HG03354 (cell line): Measurements from ENCODE around the gene NF2.

ENCODE experiments used
- ATAC-seq: cut with Tn5 transposase; IDR thresholded peaks from one replicate; pipeline ENCODE4 v1.9.1; 2021; ENCODE audit warnings: mild to moderate bottlenecking; ENCODE audit not compliant: unreplicated experiment, poor library complexity, severe bottlenecking

NF2 gene

DNA sequence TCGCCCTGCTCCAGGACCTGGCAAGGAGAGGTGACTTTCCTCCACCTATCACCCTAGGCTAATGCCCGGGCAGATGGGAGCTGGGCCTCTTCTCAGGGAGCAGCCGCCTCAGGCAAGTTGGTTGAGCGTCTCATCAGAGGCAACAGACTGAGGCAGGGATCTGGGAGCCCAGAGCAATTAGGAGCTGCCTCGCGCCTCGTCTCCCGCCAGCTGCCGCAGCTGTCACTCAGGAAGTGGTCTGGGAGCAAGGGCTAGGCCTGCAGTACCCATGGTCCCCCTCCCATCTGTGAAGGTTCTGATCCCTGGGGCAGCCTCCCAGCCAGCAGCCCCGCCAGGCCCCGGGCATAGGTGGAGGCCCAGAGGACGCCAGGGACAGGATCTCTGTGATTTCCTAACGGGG lies 111.8 kb downstream of the NF2 start:
- no peak for ATAC-seq

- no peak for ATAC-seq
Measured at GRCh38 chr22:29715705-29716104, 112.3 kb downstream of the NF2 start.

DNA sequence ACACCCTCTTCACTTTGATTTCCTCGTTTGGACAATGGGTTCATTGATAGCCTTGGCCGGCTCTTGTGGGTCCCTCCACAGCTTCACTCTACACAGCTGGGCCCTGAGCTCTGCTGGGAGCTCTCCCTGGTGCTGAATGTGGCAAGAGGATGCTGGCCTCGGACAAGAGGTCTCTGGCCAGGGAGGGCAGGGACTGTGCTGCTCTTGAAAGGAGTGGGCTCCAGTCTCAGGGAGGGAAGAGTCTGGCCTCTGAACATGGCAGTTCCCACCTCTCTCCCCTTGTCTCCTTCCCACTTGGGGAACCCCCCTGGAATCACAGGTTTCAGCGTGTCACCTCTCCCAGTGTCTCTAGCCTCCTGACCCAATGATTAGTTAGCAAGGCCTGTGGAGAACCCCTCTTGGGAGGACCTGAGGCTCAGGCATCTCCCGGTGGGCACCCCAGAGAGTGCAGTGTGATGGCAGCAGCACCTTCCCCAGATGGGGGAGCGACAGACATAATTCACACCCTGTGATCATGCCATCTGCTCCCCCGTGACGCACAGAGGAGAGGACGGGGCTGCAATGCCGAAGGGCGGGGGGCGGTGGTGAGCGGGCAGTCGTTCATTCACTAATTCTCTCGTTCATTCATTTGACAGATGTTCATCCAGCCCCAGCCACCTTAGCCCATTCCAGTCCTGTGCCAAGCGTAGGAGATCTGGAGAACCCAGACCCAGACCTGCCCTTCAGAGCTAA lies 113.5 kb downstream of the NF2 start:
- ATAC-seq, result no peak

- ATAC-seq, result no peak
Measured at GRCh38 chr22:29717789-29718188, 114.4 kb downstream of the NF2 start.

DNA sequence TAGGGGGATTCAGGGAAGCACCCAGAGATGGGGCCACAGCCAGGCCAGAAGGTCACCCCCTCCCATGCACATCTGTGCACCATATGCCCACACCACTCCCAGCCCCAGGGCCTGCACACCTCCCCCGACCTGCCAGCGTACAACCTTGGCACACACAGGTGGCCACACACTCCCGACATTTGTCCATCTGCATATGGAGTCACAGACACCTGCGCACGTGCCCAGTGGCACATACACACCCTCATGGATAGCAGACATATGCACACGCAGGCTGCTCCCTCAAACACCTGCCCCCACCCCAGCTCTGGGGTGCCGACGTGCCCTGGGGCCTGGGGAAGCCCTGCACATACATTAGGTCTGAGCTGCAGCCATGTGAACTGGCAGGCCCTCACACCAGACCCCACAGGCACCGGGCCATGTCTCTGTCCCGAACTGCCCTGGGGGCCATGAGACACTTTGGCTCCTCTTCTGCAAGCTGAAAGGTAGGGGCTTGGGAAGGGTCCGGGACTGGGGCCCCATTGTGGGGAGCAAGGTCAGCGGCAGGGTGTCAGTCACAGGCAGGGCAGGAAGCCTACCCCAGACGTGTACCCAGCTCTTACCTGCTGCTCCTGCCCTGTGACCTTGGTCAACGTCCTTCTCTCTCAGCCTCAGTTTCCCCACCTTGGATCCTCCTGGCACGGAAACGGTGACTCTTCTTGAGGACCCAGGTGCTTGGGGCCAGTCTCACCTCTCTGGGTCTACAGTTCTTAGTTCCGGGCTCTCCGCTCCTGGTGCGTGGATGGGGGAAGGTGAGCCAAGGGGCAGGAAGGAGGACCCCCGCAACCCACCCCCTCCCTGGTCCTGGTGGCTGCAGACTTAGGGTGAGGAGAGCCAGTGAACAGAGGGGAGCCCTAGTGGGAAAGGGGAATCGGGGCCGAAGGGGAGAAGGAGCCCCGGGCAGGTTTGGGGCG lies 115.8 kb downstream of the NF2 start:
- no peak for ATAC-seq

DNA sequence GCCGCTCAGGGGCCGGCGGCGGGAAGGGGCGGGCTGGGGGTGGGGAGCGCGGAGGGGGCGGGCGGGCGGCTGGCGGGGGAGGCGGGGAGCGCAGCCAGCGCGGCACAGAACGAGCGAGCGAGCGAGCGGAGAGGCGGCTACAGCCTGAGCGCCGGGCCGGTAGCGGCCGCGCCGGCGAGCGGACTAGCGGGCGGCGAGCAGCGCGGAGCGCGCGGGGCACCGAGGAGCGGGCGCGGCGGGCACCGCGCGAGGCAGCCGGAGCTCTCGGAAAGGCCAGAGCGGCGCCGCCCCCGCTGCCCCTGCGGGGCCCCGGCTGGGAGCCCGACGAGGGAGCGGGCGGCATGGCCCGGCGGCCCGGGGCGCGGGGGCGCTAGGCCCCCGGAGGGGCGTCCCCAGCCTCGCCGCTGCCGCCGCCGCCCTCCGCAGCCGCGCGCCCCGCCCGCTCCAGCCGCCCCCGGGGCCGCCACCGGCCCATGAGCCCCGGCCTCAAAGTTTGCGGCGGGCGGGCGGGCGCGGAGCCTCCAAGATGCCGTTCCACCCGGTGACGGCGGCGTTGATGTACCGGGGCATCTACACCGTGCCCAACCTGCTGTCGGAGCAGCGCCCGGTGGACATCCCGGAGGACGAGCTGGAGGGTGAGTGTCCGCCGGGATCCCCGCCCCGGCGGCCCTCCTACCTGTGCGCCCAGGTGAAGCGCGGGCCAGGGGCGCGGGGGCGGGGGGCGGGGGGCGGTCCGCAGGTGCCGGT lies 116.6 kb downstream of the NF2 start, which contains the start of gene CABP7:
Gene CABP7 (plus strand): TSS at position 105 of the 747 bp plus-strand sequence. CDS start 422 bp downstream, at position 527.
- ATAC-seq, result no peak

- no peak for ATAC-seq
Measured at GRCh38 chr22:29720811-29721323, 117.4 kb downstream of the NF2 start.

- no peak for ATAC-seq
Measured at GRCh38 chr22:29722151-29722550, 118.7 kb downstream of the NF2 start.

DNA sequence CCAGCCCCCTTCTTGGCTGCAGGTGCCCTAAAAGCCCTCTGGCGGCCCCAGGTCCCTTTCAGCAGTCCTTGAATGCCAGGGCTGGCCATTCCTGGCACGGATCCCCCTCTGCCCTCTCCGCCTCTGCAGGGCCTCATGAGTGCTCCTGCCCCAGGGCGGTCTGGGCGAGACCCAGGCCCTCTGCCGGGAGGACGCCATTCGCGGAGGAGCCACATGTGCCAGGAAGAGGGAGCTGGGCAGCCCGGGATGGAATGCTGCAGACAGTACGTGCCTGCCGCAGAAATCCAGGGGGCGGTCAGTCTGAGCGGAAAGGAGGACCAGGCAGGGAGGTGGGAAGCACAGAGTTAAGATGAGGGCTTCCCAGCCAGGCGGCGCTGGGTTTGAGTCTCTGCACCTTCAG lies 119.2 kb downstream of the NF2 start:
- no peak for ATAC-seq

GRCh38 chr22:29723766-29724165 lies 120.3 kb downstream of the NF2 start:
- no peak for ATAC-seq

DNA sequence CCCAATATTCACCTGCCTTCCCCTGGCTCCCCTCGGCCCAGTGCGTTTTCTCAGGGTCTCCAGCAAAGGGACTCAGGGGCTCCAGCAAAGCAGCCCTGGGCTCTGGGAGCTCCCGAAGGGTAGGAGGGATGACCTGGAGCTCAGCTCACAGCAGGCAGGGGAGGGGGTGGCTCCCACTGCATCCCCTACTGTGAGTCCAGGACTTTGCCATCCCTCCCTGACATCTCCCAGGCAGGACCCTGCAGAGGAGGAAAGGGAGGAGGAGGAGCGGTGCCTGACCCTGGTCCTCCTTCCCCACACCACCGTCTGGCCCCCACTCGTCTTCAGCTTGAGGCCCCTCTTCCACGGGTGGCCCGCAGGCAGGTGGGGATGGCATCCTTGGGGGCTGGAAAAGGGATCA lies 121.4 kb downstream of the NF2 start:
- no peak for ATAC-seq

DNA sequence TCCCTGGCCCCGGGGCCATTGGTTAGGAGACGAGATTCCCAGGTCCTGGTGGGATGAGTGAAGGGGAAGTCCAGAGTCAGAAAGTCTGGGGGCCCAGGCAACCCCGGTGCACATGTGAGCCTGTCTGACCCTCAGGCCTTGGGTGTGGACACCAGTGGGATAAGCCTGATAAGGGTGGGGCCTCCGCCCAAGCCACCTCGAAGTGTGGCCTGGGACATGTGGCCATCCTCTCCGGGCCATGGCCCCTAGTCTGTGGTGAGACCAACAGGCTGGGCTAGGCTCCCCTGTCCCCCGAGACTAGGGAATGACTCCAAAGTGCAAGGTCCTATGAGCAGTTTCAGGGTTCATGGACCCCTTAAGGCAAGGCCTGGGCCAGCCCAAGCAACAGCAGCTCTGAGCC lies 122.7 kb downstream of the NF2 start:
- no peak for ATAC-seq

DNA sequence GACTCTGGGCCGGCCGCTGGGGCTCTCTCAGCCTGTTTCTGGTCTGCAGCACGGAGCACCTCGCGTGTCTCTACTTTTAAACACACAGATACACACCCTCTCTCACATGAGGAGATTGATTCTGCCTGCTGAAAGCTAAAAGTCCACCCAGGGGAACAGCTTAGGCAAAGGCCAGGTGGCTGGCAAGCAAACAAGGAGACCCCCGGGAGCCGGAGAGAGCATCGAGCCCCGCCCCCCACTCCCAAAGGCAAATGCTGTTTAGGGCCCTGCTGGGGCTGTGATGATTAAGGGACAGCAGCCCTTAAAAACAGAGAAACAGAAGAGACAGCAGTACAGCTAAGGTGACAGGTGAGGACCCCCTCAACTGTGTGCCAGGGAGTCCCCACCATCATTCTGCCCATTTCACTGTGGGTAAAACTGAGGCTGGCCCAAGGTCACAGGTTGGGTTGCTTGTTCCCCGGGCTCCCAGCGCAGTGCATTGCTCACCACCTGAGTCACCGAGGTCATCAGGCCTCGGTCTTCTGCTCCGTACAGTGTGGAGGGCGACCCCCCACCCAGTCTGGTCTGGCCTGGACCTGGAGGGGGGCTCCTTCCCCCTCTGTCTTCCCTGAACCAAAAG lies 123.2 kb downstream of the NF2 start:
- ATAC-seq, result no peak

DNA sequence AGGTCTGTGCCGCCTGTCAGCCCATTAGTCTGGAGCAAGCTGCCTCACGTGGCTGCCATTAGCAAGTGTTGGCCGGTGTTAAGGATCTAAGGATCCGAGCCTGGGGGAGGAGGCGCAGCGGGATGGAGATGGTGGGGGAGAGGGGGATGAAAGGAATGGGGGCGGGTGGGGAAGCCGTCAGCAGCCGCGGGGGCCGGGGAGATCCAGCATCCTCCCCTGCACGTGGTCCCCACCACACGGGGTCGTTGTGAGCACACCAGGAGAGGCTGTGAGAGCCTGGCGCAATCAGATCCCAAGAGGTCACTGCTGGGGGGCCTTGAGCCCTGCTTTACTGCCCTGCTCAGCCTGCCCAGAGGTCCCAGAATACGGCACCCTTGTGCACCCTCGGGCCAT lies 123.7 kb downstream of the NF2 start:
- ATAC-seq, result no peak

DNA sequence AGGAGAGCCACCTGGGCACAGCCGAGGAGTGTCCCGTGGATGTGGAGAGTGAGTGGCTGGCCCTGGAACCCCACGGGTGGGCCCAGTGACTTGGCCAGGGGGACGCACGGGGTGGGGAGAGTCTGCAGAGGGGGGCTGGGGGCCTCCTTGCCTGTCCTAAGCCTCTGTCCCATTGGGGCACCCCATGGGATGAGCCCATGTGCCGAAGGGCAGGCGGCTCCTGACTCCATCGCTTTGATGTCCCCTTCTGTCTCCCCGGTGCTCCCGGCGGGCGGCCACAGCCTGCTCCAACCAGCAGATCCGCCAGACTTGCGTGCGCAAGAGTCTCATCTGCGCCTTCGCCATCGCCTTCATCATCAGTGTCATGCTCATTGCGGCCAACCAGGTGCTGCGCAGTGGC lies 125.7 kb downstream of the NF2 start:
- no peak for ATAC-seq

DNA sequence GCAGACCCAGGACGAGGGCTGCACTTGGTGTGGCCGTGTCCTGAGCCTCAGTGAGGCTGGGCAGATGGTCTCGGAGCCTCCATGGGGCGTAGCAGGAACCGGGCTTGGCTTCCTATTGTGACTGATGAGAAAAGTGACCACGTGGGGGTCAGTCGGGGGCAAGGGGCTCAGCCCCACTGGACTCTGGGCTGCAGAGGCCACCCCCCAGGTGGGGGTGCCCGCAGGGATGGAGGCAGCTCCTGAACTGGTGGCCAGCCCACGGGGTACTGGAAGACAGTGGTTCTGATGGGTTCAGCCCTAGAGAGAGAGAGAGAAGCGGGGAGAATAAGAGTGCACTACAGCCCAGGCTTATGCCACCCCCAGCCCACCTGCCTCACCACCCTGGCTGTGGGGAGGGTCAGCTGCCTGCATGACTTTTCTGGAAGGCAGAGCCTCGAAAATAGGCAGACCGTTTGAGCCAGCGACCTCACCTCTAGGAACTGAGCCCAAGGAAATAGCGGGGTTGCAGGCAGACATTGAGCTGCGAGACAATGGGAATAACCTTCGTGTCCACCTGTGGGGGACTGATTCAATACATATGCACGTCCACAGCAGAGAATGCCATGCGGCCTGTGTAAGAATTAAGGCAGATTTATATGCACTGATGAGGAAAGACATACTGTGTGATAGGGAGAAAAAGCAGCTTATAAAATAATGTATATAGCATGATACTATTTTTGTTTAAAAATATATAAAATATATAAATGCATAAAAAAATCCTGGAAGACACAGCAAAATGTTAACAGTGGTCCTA lies 127.8 kb downstream of the NF2 start:
- no peak for ATAC-seq

GRCh38 chr22:29732883-29733282 lies 129.4 kb downstream of the NF2 start:
- no peak for ATAC-seq

GRCh38 chr22:29733362-29734201 lies 130.1 kb downstream of the NF2 start:
- ATAC-seq, result no peak
